GM18867 (cell line): Measurements from ENCODE around the gene ADAMTS2.

ENCODE experiments used
- ATAC-seq: cut with Tn5 transposase; IDR thresholded peaks from one replicate; pipeline ENCODE4 v1.9.1; 2021; ENCODE audit warnings: mild to moderate bottlenecking, moderate library complexity; ENCODE audit not compliant: unreplicated experiment

The ADAMTS2 gene

GRCh38 chr5:179149278-179149677, 196.0 kb downstream of the ADAMTS2 start:
- no peak for ATAC-seq

GRCh38 chr5:179148703-179149170, 196.5 kb downstream of the ADAMTS2 start:
- no peak for ATAC-seq

GRCh38 chr5:179147991-179148702, 197.1 kb downstream of the ADAMTS2 start:
- no peak for ATAC-seq

- no peak for ATAC-seq
Measured at GRCh38 chr5:179146277-179146676, 199.0 kb downstream of the ADAMTS2 start.

GRCh38 chr5:179143446-179143845, 201.8 kb downstream of the ADAMTS2 start:
- no peak for ATAC-seq

- no peak for ATAC-seq
Measured at GRCh38 chr5:179142434-179143198, 202.6 kb downstream of the ADAMTS2 start.

- ATAC-seq = no peak
Measured at GRCh38 chr5:179141867-179142266, 203.4 kb downstream of the ADAMTS2 start.

- ATAC-seq = no peak
Measured at GRCh38 chr5:179140293-179140692, 205.0 kb downstream of the ADAMTS2 start.

GRCh38 chr5:179139936-179140235, 205.4 kb downstream of the ADAMTS2 start:
- ATAC-seq = no peak

- ATAC-seq = no peak
Measured at GRCh38 chr5:179139111-179139935, 205.9 kb downstream of the ADAMTS2 start.

GRCh38 chr5:179138568-179138925, 206.7 kb downstream of the ADAMTS2 start:
- no peak for ATAC-seq

GRCh38 chr5:179137643-179138567, 207.4 kb downstream of the ADAMTS2 start:
- no peak for ATAC-seq

GRCh38 chr5:179137016-179137642, 208.1 kb downstream of the ADAMTS2 start:
- ATAC-seq = no peak

- ATAC-seq = no peak
Measured at GRCh38 chr5:179135441-179136215, 209.6 kb downstream of the ADAMTS2 start.

- ATAC-seq = no peak
Measured at GRCh38 chr5:179135006-179135405, 210.3 kb downstream of the ADAMTS2 start.

GRCh38 chr5:179134511-179134910, 210.8 kb downstream of the ADAMTS2 start:
- no peak for ATAC-seq

- ATAC-seq = no peak
Measured at GRCh38 chr5:179132586-179133355, 212.5 kb downstream of the ADAMTS2 start.

GRCh38 chr5:179131886-179132585, 213.2 kb downstream of the ADAMTS2 start:
- ATAC-seq = no peak
